Measurements from ENCODE around the gene HIBADH. TPM values are rescaled to one million over a fixed set of nuclear protein-coding genes. Genes with fewer than 3 reads are reported as not detected.

The HIBADH gene
- polyA plus RNA-seq, 2 of the 4 experiments (the other 2 are of a cell fraction): 49.5 to 118 TPM

- CTCF ChIA-PET: interaction anchor here (0.9 to 1.2 kb wide), 3 partner anchors 10 to 98 kb away, joined by 3 to 4 read pairs (median 3); partner anchors contain the start of gene HIBADH
- Histone ChIP-seq H3K4me2 (peak overlapping the region; percentile 50), H3K4me1 (peaks cover 35% of the 10 kb centered on the region), H3K27ac (peak overlapping the region; percentile 81 to 84), H3K9me3 (no peaks in the 10 kb centered on the region), H3K4me3 (no peak overlapping the region)
- POLR2A ChIA-PET: interaction anchor here (0.6 to 2.7 kb wide), 3 partner anchors 15 to 179 kb away, joined by 3 to 11 read pairs (median 6); partner anchors contain the start of gene HIBADH
- FAIRE-seq (no peak), DNase-seq (ENCODE audit: low read depth in 1 of 2, low spot score in 1 of 2) (no peak), ATAC-seq (peak in 1 of 2 experiments; percentile 36; a peak in 2 of 6 replicates)
- TF ChIP-seq SREBF2 (IDR thresholded peaks at IDR 0.05) (no peak), ZSCAN20 (CRISPR knock-in tag; IDR thresholded peaks at IDR 0.05) (no peak), NFE2L2 (conservative IDR thresholded peaks at IDR 0.05; ENCODE audit: low read length) (no peak), MYC (IDR thresholded peaks at IDR 0.05; ENCODE audit: borderline replicate concordance, low read length) (no peak), MAX (IDR thresholded peaks at IDR 0.05) (no peak), HOXA7 (CRISPR knock-in tag; IDR thresholded peaks at IDR 0.05) (no peak), HDAC2 (IDR thresholded peaks at IDR 0.05) (no peak), JUNB (IDR thresholded peaks at IDR 0.05) (no peak), NR3C1 (IDR thresholded peaks at IDR 0.05) (no peak), HMGXB4 (CRISPR knock-in tag; IDR thresholded peaks at IDR 0.05; ENCODE audit: borderline replicate concordance) (no peak), NPAS2 (CRISPR knock-in tag; IDR thresholded peaks at IDR 0.05; ENCODE audit: borderline replicate concordance) (no peak), ZNF302 (CRISPR knock-in tag; IDR thresholded peaks at IDR 0.05) (no peak), HES2 (IDR thresholded peaks at IDR 0.05) (no peak), KDM5A (IDR thresholded peaks at IDR 0.05) (no peak), GATA3 (IDR thresholded peaks at IDR 0.05; ENCODE audit: borderline replicate concordance) (no peak)
- 78% methylated on average over 1 of the region's 1 CpG for WGBS (ENCODE audit: missing lambda C conversion rate)
Observed at GRCh38 chr7:27647489-27647888, 15.2 kb downstream of the HIBADH start.

- H3K27ac ChIP-seq: peak overlapping the region; percentile 81 to 84
- CTCF ChIA-PET: interaction anchor here (0.9 to 1.2 kb wide), 3 partner anchors 11 to 98 kb away, joined by 3 to 4 read pairs (median 3); partner anchors contain the start of gene HIBADH
- peak overlapping the region; percentile 50 for H3K4me2 ChIP-seq
- POLR2A ChIA-PET: interaction anchor here (0.6 to 2.7 kb wide), 4 partner anchors 16 to 180 kb away, joined by 3 to 11 read pairs (median 6); partner anchors contain the start of gene HIBADH
- no peaks in the 10 kb centered on the region for H3K9me3 ChIP-seq
- FAIRE-seq (no peak), ATAC-seq (peak; percentile 94 to 99), DNase-seq (ENCODE audit: low read depth in 1 of 2, low spot score in 1 of 2) (peak; percentile 64 to 76)
- TF ChIP-seq JUN (IDR thresholded peaks at IDR 0.05) (peak in 1 of 2 experiments; percentile 35; a peak in 1 of 5 replicates), EP300 (IDR thresholded peaks at IDR 0.05) (no peak), CHD2 (IDR thresholded peaks at IDR 0.05; ENCODE audit: low read length, partially characterized antibody) (no peak), USF2 (IDR thresholded peaks at IDR 0.05) (no peak), HDAC2 (IDR thresholded peaks at IDR 0.05) (no peak), GATA3 (IDR thresholded peaks at IDR 0.05; ENCODE audit: borderline replicate concordance) (peak; percentile 48; the same call in 1 of the 2 replicates), RCOR1 (IDR thresholded peaks at IDR 0.05; ENCODE audit: low read depth, low read length) (no peak), JUNB (IDR thresholded peaks at IDR 0.05) (peak; percentile 42; the same call in 1 of the 2 replicates), NPAS2 (CRISPR knock-in tag; IDR thresholded peaks at IDR 0.05; ENCODE audit: borderline replicate concordance) (no peak), FOSL2 (IDR thresholded peaks at IDR 0.05) (peak; percentile 53), FOSL2 (CRISPR knock-in tag; IDR thresholded peaks at IDR 0.05) (peak; percentile 82), MYC (IDR thresholded peaks at IDR 0.05; ENCODE audit: borderline replicate concordance, low read length) (0 out of 2 replicates have a peak, but pooled peaks have one; percentile 38), CEBPB (IDR thresholded peaks at IDR 0.05) (peak; percentile 30 to 62; a peak in 3 of 4 replicates), TFCP2L1 (CRISPR knock-in tag; IDR thresholded peaks at IDR 0.05) (no peak), CBX2 (IDR thresholded peaks at IDR 0.05; ENCODE audit: borderline replicate concordance, low read depth) (no peak), RNF2 (IDR thresholded peaks at IDR 0.05; ENCODE audit: borderline replicate concordance, low read depth) (no peak)
- peaks cover 37% of the 10 kb centered on the region for H3K4me1 ChIP-seq
- H3K4me3 ChIP-seq: peak overlapping the region; percentile 13; the same call in 1 of the 3 replicates
- 43% methylated on average over 9 of the region's 9 CpGs for WGBS (ENCODE audit: missing lambda C conversion rate)
Observed at GRCh38 chr7:27647046-27647445, 15.6 kb downstream of the HIBADH start.

All from A549 (cell line).